COLO829 (cell line): ENCODE data around the gene SETD2.
"Not testable (repeated sequence)": the region's sequence is repeated elsewhere in the genome, so short reads cannot be mapped to it uniquely, and the experiment has no call there.

Experiments used
- DNase-seq: peaks from one replicate; pipeline ENCODE4 v3.0.0; 2012; ENCODE audit warnings: low spot score

The SETD2 gene

GRCh38 chr3:47102081-47102600, 61.8 kb downstream of the SETD2 start:
- DNase-seq, result no peak

DNA sequence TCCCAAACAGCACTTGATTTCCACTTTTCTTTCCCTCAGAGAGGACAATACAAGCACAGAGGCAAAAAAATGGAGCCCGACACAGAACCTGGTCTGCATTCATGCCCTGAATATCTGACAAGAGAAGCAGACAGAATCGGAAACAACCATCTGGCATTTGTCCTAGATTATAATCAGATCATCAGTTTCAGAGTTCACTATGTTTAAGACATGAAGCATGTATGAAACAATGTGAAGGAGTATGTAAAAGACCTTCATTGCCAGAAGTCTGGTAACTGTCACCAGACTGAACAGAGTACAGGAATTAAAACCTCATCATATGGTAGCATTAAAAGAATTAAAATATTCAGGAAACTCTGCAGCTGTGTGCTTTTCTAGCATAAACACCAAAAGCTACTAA, 65.0 kb downstream of the SETD2 start:
- DNase-seq, result no peak

DNA sequence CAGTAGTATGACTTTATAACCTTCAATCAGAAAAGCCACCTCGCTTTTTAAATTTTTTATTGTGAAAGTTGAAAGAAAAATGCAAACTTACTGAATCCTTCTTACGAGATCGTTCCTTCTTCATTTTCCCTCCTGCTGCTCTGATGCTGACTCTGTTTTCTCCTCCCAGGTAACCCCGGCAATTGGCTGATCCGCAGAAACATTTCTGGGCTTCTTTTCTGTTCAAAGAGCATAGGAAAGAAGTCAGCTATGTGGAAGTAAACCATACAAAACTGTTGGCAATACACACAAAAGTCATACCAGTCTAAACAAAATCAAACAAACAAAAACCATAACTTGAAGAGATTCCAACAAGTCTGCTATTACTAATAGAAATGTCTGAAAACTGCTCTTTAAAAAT, 66.0 kb downstream of the SETD2 start:
- DNase-seq, result no peak

- no peak for DNase-seq
Observed at GRCh38 chr3:47096959-47097358, 67.0 kb downstream of the SETD2 start.

GRCh38 chr3:47092090-47092489, 71.8 kb downstream of the SETD2 start:
- DNase-seq, result no peak

GRCh38 chr3:47089630-47090029, 74.3 kb downstream of the SETD2 start:
- no peak for DNase-seq

- DNase-seq, result no peak
Observed at GRCh38 chr3:47086071-47086470, 77.8 kb downstream of the SETD2 start.

DNA sequence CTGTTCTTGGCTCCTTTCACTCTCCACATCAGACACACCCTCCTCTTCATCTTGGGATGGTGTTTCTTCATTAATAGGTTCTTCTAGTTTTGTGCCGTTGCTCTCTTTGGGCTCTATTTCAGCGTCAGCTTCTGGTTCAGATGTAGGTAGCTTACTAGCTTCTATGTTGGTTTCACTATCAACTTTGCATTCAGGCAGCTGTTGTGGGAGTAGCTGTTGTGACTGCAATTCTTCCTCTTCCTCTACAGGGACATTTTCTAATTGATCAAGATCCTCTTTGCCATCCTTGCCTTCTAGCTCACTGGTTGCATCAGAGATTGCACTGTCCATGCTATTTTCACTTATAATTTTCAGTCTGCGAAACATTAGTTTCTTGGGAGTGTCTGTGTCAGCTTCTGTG, 80.1 kb downstream of the SETD2 start:
- DNase-seq, result no peak

GRCh38 chr3:47082519-47082918, 81.4 kb downstream of the SETD2 start:
- no peak for DNase-seq

- DNase-seq, result no peak
Observed at GRCh38 chr3:47079432-47079831, 84.5 kb downstream of the SETD2 start.

- DNase-seq, result no peak
Observed at GRCh38 chr3:47073685-47074084, 90.2 kb downstream of the SETD2 start.

GRCh38 chr3:47070770-47071169, 93.1 kb downstream of the SETD2 start:
- no peak for DNase-seq

DNA sequence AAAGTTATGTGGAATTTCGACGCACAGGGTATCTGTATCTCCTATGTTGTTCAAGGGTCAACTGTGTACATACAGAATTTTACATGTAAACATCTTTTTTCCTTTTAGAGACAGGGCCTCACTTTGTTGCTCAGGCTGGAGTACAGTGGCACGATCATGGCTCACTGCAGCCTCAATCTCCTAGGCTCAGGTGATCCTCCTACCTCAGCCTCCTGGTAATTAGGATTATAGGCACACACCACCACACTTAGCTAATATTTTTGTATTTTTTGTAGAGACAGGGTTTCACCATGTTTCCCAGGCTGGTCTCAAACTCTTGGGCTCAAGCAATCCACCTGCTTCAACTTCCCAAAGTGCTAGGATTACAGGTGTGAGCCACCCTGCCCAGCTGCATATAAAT, 97.7 kb downstream of the SETD2 start:
- not testable (repeated sequence) for DNase-seq

DNA sequence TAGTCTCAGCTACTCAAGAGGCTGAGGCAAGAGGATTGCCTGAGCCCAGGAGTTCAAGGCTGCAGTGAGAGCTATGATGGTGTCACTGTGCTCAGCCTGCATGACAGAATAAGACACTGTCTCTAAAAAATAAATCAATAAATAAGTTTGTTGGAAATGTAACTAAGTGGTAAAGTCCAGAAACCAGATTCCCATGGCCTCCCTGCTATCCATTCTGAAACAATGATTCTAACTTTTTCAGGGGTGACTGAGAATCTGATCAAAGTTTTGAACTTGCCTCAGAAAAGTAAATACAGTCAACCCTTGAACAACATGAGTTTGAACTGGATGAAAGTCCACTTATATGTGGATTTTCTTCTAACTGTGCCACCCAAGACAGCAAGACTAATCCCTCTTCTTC, 98.2 kb downstream of the SETD2 start:
- DNase-seq, result no peak

GRCh38 chr3:47065058-47065457, 98.9 kb downstream of the SETD2 start:
- no peak for DNase-seq

GRCh38 chr3:47057212-47057671, 106.7 kb downstream of the SETD2 start:
- no peak for DNase-seq

DNA sequence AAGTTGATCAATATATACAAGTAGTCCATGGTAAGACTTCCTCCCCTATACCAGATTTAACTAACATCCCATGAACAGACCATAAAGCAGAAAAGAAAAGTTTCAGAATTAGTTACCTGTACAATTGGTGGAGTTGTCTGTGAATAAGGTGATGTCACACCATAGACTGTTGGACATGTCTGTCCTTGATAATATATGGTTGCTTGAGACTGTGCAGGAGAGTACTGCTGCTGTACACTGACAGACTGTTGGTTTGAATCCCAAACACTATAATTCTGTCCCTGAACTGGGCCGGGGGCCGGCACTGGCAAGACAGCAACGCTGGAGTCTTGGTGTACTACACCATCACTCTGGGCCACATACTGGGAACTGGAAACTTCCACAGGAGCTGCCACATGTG, 107.2 kb downstream of the SETD2 start:
- no peak for DNase-seq

- DNase-seq, result no peak
Observed at GRCh38 chr3:47054412-47054811, 109.5 kb downstream of the SETD2 start.

DNA sequence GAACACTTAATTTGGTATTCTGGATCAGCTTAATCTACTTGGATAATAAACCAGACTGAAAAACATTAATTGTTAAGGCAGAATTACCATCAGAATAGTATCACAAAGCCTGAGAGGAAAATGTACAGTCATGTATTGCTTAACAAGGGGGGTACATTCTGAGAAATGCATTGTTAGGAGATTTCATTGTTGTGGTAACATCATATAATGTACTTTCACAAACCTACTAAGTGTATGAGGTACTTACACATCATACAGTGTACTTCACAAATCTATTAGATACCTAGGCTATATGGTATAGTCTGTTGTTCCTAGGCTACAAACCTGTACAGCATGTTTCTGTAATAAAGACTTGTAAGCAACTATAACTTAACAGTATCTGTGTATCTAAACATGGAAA, 116.2 kb downstream of the SETD2 start:
- DNase-seq, result no peak

DNA sequence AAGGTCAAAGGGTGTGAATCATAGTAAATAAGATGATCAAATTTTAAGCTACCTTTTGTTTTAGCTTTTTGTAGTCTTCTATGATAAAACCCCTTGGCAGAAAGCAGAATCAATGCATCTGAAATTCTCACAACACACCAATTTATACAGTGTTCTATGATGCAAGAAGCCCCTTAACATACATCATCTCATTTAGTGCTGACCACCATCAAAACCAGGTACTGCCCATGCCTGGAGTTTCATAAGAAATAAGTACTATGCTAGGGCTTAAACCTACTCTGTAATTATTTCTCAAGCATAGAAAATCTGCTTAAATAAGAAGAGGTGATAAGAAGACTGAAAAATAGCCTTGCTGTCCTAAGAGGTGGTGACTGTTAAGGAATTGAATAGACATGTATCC, 116.8 kb downstream of the SETD2 start:
- DNase-seq, result no peak

DNA sequence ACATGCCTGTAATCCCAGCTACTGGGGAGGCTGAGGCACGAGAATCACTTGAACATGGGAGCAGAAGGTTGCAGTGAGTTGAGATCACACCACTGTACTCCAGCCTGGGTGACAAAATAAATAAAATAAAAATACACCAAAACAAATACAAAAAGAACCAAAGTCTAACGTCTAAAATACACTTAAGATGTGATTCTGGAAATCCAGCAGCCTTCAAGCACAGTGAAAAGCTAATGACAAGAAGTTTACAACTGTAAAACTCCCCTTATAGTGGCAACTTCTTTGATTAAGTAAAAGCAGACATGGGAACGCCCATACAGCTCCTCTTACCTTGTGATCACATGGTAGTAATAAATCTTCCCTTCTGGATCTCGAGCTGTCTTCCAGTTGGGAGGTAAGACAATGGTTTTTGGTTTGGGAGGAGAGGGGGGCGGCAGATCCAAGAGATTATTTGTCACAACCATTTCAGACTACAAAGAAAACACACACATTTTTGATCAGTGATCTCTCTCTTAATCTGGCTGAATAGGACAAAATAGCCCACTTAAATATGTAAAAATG, 121.6 kb downstream of the SETD2 start:
- no peak for DNase-seq

GRCh38 chr3:47041114-47041513, 122.8 kb downstream of the SETD2 start:
- DNase-seq, result no peak

- not testable (repeated sequence) for DNase-seq
Observed at GRCh38 chr3:47037302-47037701, 126.6 kb downstream of the SETD2 start.

DNA sequence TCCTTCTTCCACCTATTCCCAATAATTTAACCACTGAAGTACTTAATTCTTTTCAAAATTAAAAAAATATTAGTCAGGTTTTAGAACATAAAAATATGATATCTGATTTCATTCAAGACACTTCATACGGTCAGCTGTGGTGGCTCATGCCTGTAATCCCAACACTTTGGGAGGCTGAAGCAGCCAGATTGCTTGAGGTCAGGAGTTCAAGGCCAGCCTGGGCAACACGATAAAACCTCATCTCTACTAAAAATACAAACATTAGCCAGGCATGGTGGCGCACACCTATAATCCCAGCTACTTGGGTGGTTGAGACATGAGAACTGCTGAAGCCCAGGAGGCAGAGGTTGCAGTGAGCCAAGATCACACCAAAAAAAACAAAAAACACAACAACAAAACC, 127.8 kb downstream of the SETD2 start:
- DNase-seq, result no peak

DNA sequence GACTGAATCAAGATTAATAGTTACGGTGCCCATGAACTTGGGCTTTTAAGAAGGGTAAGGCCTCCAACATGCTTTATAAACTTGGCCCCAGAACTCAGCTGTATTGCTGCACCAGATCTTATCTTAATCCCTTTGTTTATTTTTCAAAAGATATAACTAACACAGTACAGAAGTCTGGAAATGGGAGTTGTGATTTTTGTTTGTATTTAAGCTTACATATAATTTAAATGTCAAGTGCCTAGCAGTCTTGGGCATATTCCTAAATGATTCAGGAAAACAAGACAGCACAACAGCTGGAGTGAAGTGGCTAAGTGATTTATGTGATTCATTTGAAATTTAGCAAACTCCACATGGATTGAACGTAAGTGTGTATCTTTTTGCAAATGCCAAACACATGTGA, 128.3 kb downstream of the SETD2 start:
- DNase-seq, result no peak
